Activated CD4-positive, alpha-beta T cell treated with anti-CD3 and anti-CD28 coated beads for 48 hours (primary cell): ENCODE results near the gene ACOXL.
"Not testable (repeated sequence)": the region's sequence is repeated elsewhere in the genome, so short reads cannot be mapped to it uniquely, and the experiment has no call there.

Experiments used
- DNase-seq: peaks from one replicate; pipeline ENCODE4 v3.0.0-alpha.2; 2020

Gene ACOXL

GRCh38 chr2:110941226-110941625 lies 208.9 kb downstream of the ACOXL start:
- no peak for DNase-seq

DNA sequence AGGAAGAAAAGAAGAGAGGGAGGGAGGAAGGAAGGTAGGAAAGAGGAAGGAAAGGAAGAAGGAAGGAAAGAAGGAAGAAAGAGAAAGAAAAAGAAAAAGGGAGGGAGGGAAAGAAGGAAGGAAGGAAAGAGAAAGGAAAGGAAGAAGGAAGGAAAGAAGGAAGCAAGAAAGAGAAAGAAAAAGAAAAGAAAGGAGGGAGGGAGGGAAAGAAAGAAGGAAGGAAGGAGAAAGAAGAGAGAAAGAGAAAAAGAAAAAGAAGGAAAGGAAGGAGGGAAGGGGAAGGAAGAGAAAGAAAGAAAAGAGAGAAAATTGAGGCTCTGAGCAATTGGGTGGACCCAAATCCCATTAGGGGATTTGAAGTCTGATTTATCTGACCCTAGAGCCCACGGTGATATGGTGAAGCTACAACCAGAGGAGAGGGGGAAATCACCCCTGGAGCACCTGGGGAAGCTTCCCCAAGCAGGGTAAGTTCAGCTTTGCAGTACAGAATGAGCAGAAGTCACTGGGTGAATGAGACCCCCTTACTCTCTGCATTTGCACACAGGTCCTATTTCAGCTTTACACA lies 210.8 kb downstream of the ACOXL start:
- no peak for DNase-seq

DNA sequence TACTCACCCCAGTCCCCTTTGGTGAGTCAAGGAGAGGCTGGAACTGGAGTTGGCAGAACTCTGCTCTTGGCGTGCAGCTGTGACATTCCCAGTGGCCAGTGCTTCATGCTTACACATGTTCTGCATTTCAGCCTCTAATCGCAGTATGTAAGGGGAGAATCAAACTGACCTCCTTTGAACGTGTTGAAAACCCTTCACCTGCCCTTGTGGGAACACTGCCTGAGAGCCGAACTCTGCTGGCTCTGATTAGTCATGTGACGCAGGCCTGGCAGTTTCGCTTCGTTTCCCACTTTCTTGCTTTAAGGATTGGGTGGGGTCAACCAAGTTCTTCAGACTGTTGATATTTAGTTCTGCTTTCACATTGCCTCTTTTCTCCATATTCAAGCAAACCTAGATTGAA lies 214.5 kb downstream of the ACOXL start:
- no peak for DNase-seq

DNA sequence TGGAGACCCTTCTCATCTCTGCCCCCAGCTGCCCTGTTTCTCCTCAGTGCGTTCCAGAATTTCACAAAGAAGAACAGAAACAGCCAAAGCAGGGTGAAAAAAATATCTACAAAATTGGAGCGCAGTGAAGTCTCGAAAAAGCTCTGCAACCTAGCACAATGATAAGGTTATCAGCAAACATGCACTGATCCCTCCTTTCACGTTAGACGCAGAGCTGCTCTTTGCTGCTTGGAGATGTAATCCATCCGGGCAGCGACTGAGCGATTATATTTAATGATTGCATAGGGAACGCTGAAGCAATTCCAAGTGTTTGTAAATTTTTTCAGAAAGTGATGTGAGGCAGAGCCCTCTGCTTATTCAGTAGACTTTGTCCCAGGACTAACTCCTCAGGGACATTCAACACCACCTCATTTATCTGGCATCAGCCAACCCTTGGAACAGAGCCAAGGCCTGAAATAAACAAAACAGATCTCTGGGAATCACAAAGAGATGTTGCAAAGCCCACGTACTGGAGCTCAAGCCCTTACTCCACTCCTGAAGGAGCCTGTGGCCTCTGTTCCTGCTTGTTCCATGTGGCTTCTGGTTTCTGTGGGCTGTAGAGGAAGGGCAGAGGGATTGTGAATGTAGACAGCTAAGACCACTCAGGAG lies 215.8 kb downstream of the ACOXL start:
- no peak for DNase-seq

GRCh38 chr2:110950281-110950680 lies 217.9 kb downstream of the ACOXL start:
- no peak for DNase-seq

DNA sequence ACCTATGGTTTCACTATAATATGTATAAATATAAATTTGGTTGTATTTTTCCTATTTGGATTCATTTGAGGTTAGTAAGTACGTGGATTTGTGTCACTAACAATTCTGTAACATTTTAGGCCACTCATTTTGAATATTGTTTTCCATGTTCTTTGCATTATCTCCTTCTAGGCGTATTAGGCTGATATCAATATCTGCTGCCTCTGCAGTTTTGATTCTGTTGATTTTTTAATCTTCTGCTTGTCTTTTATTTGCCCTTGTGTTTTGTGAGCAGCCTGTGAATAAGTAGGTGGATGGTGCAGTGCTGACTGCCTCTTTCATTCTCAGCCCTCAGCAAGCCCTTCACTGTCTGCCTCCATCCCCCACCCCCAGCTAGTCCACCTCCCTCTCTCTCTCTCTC lies 222.7 kb downstream of the ACOXL start:
- no peak for DNase-seq

GRCh38 chr2:110955556-110955955 lies 223.2 kb downstream of the ACOXL start:
- no peak for DNase-seq

GRCh38 chr2:110957293-110957692 lies 224.9 kb downstream of the ACOXL start:
- no peak for DNase-seq

DNA sequence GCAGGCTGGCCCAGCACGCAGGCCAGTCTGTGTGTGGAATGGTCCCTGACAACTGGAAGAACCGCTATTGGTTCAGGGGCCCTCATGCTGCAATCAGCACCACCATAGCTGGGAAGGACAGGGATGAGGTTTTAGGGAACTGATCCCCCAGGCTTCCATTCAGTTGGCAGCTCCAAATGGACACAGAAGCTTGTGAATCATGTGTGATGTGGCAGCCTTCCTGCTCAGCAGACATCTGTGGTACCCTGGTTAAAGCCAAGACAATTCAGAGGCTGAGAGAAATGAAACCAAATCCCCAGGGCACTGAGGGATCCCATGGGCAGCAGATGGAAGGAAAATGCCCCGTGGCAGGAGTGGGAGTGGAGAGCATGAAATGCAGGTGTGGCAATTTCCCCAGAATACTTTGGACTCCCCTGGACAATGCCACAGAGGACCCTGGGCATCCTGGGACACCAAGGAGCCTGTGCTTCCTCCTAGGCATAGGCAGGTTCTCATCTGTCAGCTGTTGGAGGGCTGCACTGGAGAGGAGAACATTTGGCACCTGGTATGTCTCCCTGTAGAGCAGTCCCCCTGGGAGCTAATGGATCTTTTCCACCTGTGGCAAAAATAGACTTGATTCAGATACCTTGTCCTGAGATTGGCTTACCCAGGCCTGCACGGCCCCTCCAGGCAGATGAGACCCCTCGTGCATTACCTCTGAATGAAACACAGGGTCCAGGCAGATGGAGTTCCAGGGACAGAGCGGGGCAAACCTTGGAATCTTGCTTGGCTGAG lies 226.2 kb downstream of the ACOXL start:
- no peak for DNase-seq

GRCh38 chr2:110959198-110959597 lies 226.8 kb downstream of the ACOXL start:
- no peak for DNase-seq

DNA sequence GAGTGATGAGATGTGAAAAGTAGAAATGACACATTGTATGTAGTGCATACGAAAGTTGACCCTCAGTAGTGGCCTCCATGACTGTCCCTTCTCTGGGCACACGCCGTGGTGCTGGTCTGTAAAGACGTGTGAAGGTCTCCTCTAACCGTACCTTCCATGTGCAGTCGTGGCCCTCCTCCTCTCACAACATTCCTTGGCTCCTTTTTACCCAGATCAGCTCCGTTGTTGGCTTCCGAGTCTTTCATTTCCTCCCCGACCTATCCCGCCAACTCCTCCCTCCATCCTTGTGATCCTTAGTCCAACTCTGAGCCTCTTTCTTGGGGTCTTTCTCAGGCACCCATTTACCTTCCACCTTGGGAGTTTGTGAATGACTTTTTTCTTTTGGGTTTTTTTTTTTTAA lies 227.9 kb downstream of the ACOXL start:
- no peak for DNase-seq

DNA sequence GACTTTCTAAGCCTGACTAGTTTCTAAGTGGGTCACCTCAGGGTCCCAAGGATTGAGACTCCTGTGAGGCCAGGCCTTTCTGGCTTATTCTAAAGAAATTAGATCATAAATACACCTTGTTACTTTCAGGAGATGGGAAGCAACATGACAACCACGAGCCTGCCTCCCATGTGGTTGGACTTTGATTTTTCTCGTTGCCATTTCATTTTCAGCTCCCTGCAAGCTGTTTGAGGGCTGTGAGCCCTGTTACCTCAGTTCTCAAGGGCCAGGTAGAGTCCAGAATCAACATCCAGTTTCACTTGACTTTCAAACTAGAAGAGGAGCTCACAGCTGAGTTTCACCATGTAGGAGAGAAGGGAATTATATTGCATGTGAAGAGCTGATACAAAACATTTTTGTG lies 228.6 kb downstream of the ACOXL start:
- no peak for DNase-seq

DNA sequence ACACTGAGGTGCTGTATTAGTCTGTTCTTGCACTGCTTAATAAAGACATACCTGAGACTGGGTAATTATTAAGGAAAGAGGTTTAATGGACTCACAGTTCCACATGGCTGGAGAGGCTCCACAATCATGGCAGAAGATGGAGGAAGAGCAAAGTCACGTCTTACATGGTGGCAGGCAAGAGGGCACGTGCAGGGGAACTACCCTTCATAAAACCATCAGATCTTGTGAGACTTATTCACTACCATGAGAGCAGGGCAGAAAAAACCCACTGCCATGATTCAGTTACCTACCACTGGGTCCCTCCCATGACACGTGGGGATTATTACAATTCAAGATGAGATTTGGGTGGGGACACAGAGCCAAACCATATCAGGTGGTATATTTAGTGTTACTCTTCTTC lies 229.3 kb downstream of the ACOXL start:
- not testable (repeated sequence) for DNase-seq

- no peak for DNase-seq
These were observed 237.3 kb downstream of the ACOXL start for GRCh38 chr2:110969696-110970095.

DNA sequence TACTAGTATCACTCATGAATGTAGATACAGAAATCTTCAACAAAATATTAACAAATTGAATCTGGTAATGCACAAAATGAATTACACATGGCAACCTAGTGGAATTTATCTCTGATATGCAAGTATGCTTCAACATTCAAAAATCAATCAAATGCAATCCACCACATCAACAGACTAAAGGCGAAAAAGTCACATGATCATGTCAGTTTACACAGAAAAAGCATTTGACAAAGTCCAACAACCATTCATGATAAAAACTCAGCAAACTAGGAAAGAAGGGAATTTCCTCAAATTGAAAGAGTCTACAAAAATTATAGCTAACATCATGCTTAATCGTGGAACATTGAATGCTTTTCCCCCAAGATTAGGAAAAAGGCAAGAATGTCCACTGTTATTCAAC lies 237.8 kb downstream of the ACOXL start:
- DNase-seq: no peak

- no peak for DNase-seq
These were observed 239.4 kb downstream of the ACOXL start for GRCh38 chr2:110971811-110972210.

- DNase-seq: no peak
These were observed 240.9 kb downstream of the ACOXL start for GRCh38 chr2:110973262-110973661.

DNA sequence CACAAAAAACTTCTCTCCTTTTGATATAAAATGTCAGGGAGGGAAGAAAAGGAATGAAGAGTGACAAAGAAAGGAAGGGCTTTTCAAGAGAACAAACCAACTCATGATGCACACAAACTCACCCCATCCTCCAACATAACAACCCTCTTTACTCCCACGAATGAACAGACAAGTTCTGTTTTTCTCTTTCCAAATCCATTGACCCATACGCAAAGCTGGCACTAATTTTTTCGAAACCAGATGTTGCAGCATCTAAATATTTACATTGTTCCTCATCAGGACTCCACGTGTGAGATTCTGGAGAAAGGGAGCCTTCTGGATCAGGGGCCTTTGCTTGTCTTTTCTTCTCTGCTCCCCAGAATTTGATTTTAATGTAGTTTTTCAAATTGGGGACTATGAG lies 245.0 kb downstream of the ACOXL start:
- DNase-seq: no peak

DNA sequence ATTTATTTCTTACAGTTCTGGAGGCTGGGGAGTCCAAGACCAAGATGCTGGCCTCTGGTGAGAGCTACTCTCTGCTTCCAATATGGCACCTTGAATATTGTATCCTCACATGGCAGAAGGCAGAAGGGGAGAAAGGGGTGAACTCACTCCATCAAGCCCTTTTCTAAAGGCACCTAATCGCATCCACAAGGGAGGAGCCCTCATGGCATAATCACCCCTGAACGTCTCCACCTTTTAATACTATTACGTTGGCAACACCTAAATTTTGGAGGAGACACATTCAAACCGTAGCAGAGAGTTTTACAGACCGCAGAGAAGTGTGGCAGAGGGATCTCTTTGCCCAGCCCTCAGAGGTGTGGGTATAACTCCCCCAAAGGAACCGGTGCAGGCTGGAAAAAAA lies 245.8 kb downstream of the ACOXL start:
- DNase-seq: no peak

GRCh38 chr2:110978756-110979470 lies 246.5 kb downstream of the ACOXL start:
- no peak for DNase-seq

GRCh38 chr2:110979471-110980338 lies 247.3 kb downstream of the ACOXL start:
- no peak for DNase-seq

DNA sequence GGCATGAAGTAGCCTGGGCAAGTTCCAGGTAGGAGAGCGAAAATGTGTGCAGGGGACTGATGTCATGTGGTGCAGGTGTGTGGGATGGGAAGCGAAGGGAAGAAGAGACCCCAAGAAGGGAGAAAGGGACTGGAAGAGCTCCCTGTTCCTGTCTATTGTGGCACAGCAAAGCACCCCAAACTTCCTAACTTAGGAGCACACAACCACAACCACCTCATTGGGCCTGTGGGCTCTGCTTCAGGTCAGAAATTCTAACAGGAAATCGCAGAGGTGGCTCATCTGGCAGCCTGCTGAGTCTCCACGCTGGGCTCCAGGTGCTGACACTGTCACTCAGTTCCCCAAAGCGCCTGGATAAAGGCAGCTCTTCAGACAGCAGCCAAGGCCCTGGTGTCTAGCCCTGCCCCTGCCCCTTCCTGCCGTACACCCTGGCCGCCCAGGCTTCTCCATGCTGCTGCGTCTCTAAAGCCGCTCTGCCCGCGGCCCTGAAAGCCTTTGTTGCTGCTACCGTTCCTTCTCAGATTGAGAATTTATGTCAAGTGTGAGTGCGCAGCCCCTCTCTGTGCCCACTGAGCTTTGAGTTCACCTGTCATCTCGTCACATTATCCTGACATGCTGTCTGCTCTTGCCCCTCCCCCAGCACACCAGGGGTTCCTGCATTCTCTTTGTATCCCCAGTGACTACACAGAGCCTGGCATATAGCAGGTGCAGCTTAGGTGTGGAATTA lies 248.1 kb downstream of the ACOXL start:
- DNase-seq: no peak
